K562 (cell line): ENCODE data around the gene ITSN1. TPM values are rescaled to one million over a fixed set of nuclear protein-coding genes. Genes with fewer than 3 reads are reported as not detected.

ENCODE experiments used
- AFF4 ChIP-seq: sonication (generic); formaldehyde crosslinking; IDR thresholded peaks from 2 replicates; pipeline ENCODE4 v1.8.0; 2023; ENCODE audit warnings: mild to moderate bottlenecking, missing genetic modification reagents
- ARID2 ChIP-seq: fragments of 450-650 bp; IDR thresholded peaks from 2 replicates; pipeline ENCODE4 v1.6.1; 2017; ENCODE audit warnings: antibody characterized with exemption, mild to moderate bottlenecking
- BRF1 ChIP-seq: IDR thresholded peaks from 3 replicates; pipeline ENCODE4 v1.6.1; 2011; ENCODE audit warnings: borderline replicate concordance, mild to moderate bottlenecking; ENCODE audit not compliant: insufficient read length; ENCODE audit errors: extremely low read depth
- CREM ChIP-seq: IDR thresholded peaks from 2 replicates; pipeline ENCODE4 v1.6.1; 2014; ENCODE audit warnings: antibody characterized with exemption, low read depth
- DEAF1 ChIP-seq: fragments of 450-650 bp; formaldehyde crosslinking; IDR thresholded peaks from 2 replicates; pipeline ENCODE4 v1.4.0; 2020; ENCODE audit warnings: mild to moderate bottlenecking, moderate library complexity
- FOXK2 ChIP-seq, 2 experiments: fragments of 450-650 bp; IDR thresholded peaks in 1 of 2; conservative IDR thresholded peaks in 1 of 2; 2 replicates each; pipeline ENCODE4 v1.6.1; 2016; ENCODE audit warnings: low read depth in 2 of 2, mild to moderate bottlenecking in 1 of 2
- GABPB1 ChIP-seq: sonication (generic); formaldehyde crosslinking; IDR thresholded peaks from 2 replicates; pipeline ENCODE4 v1.8.0; 2022; ENCODE audit warnings: mild to moderate bottlenecking, missing genetic modification reagents
- GATAD2A ChIP-seq: fragments of 450-650 bp; IDR thresholded peaks from 2 replicates; pipeline ENCODE4 v1.6.1; 2017
- HIVEP1 ChIP-seq: fragments of 250-450 bp; sonication (Bioruptor Pico); IDR thresholded peaks from 2 replicates; pipeline ENCODE4 v1.4.0; 2020; ENCODE audit warnings: mild to moderate bottlenecking
- HSF4 ChIP-seq: fragments of 250-450 bp; sonication (Bioruptor Pico); IDR thresholded peaks from 2 replicates; pipeline ENCODE4 v2.1.2; 2022; ENCODE audit warnings: mild to moderate bottlenecking, moderate library complexity, borderline replicate concordance
- KLF16 ChIP-seq: IDR thresholded peaks from 2 replicates; pipeline ENCODE4 v1.6.1; 2016; ENCODE audit warnings: antibody characterized with exemption
- MBD1 ChIP-seq: fragments of 250-450 bp; sonication (Bioruptor Pico); IDR thresholded peaks from 2 replicates; pipeline ENCODE4 v1.8.0; 2022; ENCODE audit warnings: inconsistent platforms
- POLR2AphosphoS5 ChIP-seq: IDR thresholded peaks from 2 replicates; pipeline ENCODE4 v1.6.1; 2011; ENCODE audit warnings: mild to moderate bottlenecking, low read depth, low read length, moderate library complexity; ENCODE audit not compliant: control insufficient read depth, insufficient read depth
- TBP ChIP-seq: optimal IDR thresholded peaks from 2 replicates; pipeline ENCODE3; 2011; ENCODE audit warnings: low read depth, low read length, improper control_type of control experiment
- TFAP4 ChIP-seq: sonication (generic); formaldehyde crosslinking; IDR thresholded peaks from 2 replicates; pipeline ENCODE4 v1.8.0; 2022; ENCODE audit warnings: missing genetic modification reagents, mild to moderate bottlenecking, moderate library complexity, borderline replicate concordance
- ZHX1 ChIP-seq: fragments of 150-350 bp; conservative IDR thresholded peaks from 2 replicates; pipeline ENCODE4 v1.6.1; 2014; ENCODE audit warnings: low read length
- ZNF311 ChIP-seq: fragments of 250-450 bp; sonication (Bioruptor Pico); IDR thresholded peaks from 2 replicates; pipeline ENCODE4 v1.4.0; 2020; ENCODE audit warnings: mild to moderate bottlenecking, moderate library complexity
- polyA plus RNA-seq, 8 experiments: library from polyadenylated mRNA; depleted of rRNA in 4 of 8; stranded (reverse) in 5 of 8; unstranded in 3 of 8; fragments of >200 nt; fragmentation: Nextera tagmentation in 2 of 8; fragmentation: Illumina TruSeq in 1 of 8; extraction: Ambion mirVana in 2 of 8; extraction: Trizol in 1 of 8; gene quantifications; 2 replicates each; pipeline versions ENCODE4 v1.2.1 to v1.2.3, GENCODE V29; 2011 to 2014; ENCODE audit warnings: inconsistent platforms in 1 of 8, missing spikeins in 1 of 8
- total RNA-seq, 7 experiments: library from RNA; depleted of rRNA in 6 of 7; stranded (reverse); fragments of >200 nt in 6 of 7; fragmentation: Illumina TruSeq in 2 of 7; extraction: Trizol in 2 of 7; gene quantifications; 2 replicates each; pipeline versions ENCODE4 v1.2.1 to v1.2.3, GENCODE V29; 2011 to 2021; ENCODE audit warnings: low replicate concordance in 1 of 7

The ITSN1 gene
- total and polyA plus RNA-seq, 9 of the 15 experiments (the other 6 are each of a cell fraction or from before 2014, with no cell fraction given) = 1.1 to 12.6 (median 4.8) TPM

- peak; percentile 76; the same call in 1 of the 2 replicates for TF ChIP-seq DEAF1 (CRISPR knock-in tag)
- peak; percentile 41 to 43; a peak in 2 of 4 replicates for TF ChIP-seq FOXK2 (conservative IDR thresholded peaks at IDR 0.05 in 1 of 2, IDR thresholded peaks at IDR 0.05 in 1 of 2; ENCODE audit: low read depth in 2 of 2)
- TF ChIP-seq KLF16 = no peak; the same call in 1 of the 2 replicates
- TF ChIP-seq TFAP4 (CRISPR knock-in tag) = peak; percentile 79; the same call in 1 of the 2 replicates
- 0 out of 2 replicates have a peak, but pooled peaks have one; percentile 25 for TF ChIP-seq GABPB1 (CRISPR knock-in tag)
- TF ChIP-seq ARID2 = peak; percentile 25; the same call in 1 of the 2 replicates
- no peak for TF ChIP-seq POLR2AphosphoS5
- TF ChIP-seq CREM = peak; percentile 41; the same call in 1 of the 2 replicates
- no peak for TF ChIP-seq HSF4 (CRISPR knock-in tag)
- TF ChIP-seq AFF4 (CRISPR knock-in tag) = no peak
- 0 out of 2 replicates have a peak, but pooled peaks have one; percentile 13 for TF ChIP-seq GATAD2A
- TF ChIP-seq MBD1 (CRISPR knock-in tag) = no peak
- TF ChIP-seq ZHX1 = 0 out of 2 replicates have a peak, but pooled peaks have one; percentile 32
- no peak for TF ChIP-seq HIVEP1 (CRISPR knock-in tag)
- TF ChIP-seq ZNF311 (CRISPR knock-in tag) = no peak
- TF ChIP-seq TBP = peak; percentile 37
- no peak for TF ChIP-seq BRF1
Measured at GRCh38 chr21:33894736-33895288, 252.5 kb downstream of the ITSN1 start (continued).
